Activated naive CD4-positive, alpha-beta T cell treated with anti-CD3 and anti-CD28 coated beads, Interleukin-2, amount 50 U/mL, for 24 hours (primary cell): ENCODE results near the gene TMEM256.

Experiments used
- H3K27ac Mint-ChIP-seq: one replicate; pipeline ENCODE4 v1.8.0; 2021; ENCODE audit warnings: mild to moderate bottlenecking, mixed read lengths
- H3K27me3 Mint-ChIP-seq: one replicate; pipeline ENCODE4 v1.8.0; 2021; ENCODE audit warnings: mixed read lengths
- H3K36me3 Mint-ChIP-seq: one replicate; pipeline ENCODE4 v1.8.0; 2021; ENCODE audit warnings: mixed read lengths
- H3K4me1 Mint-ChIP-seq: one replicate; pipeline ENCODE4 v1.8.0; 2021; ENCODE audit warnings: mixed read lengths
- H3K4me3 Mint-ChIP-seq: one replicate; pipeline ENCODE4 v1.8.0; 2021; ENCODE audit warnings: mild to moderate bottlenecking, mixed read lengths
- H3K9me3 Mint-ChIP-seq: one replicate; pipeline ENCODE4 v1.8.0; 2021; ENCODE audit warnings: mixed read lengths

TMEM256 gene

GRCh38 chr17:7436556-7437368, 32.9 kb upstream of the TMEM256 start:
- Mint-ChIP-seq H3K9me3 (no peaks in the 10 kb centered on the region), H3K27ac (peak overlapping the region; percentile 84), H3K36me3 (no peaks in the 10 kb centered on the region), H3K4me3 (peak overlapping the region; percentile 96), H3K4me1 (peaks cover 38% of the 10 kb centered on the region), H3K27me3 (peaks cover 10% of the 10 kb centered on the region)

GRCh38 chr17:7435676-7436555, 32.0 kb upstream of the TMEM256 start:
- no peaks in the 10 kb centered on the region for H3K36me3 Mint-ChIP-seq
- H3K9me3 Mint-ChIP-seq, result no peaks in the 10 kb centered on the region
- peak overlapping the region; percentile 95 for H3K27ac Mint-ChIP-seq
- H3K4me3 Mint-ChIP-seq, result peak overlapping the region; percentile 96
- peaks cover 7% of the 10 kb centered on the region for H3K27me3 Mint-ChIP-seq
- peaks cover 38% of the 10 kb centered on the region for H3K4me1 Mint-ChIP-seq

GRCh38 chr17:7432296-7432695, 28.4 kb upstream of the TMEM256 start:
- H3K36me3 Mint-ChIP-seq, result no peaks in the 10 kb centered on the region
- H3K27ac Mint-ChIP-seq, result peak overlapping the region; percentile 51
- no peaks in the 10 kb centered on the region for H3K27me3 Mint-ChIP-seq
- no peaks in the 10 kb centered on the region for H3K9me3 Mint-ChIP-seq
- H3K4me3 Mint-ChIP-seq, result no peak overlapping the region
- peaks cover 11% of the 10 kb centered on the region for H3K4me1 Mint-ChIP-seq

DNA sequence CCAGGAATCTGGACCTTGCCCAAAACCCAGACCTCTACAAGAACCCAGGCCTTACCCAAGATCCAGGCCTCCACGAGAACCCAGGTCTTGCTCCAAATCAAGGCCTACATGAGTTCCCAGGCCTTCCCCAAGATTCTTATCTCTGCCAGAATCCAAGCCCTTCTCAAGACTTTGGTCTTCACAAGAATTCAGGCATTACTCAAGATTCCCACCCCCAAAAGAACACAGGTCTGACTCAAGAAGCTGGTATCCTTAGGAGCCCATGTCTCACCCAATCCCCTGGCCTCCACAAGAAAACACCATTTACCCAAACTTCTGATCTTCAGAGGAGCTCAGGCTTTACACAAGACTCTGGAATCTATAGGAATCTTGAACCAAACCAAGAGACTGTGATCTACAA, 27.3 kb upstream of the TMEM256 start:
- Mint-ChIP-seq H3K36me3 (no peaks in the 10 kb centered on the region), H3K9me3 (no peaks in the 10 kb centered on the region), H3K27ac (no peak overlapping the region), H3K4me1 (peaks cover 3% of the 10 kb centered on the region), H3K4me3 (no peak overlapping the region), H3K27me3 (no peaks in the 10 kb centered on the region)

GRCh38 chr17:7429722-7430121, 25.8 kb upstream of the TMEM256 start:
- Mint-ChIP-seq H3K4me3 (no peak overlapping the region), H3K27me3 (no peaks in the 10 kb centered on the region), H3K4me1 (no peaks in the 10 kb centered on the region), H3K9me3 (no peaks in the 10 kb centered on the region), H3K36me3 (no peaks in the 10 kb centered on the region), H3K27ac (no peak overlapping the region)

GRCh38 chr17:7428557-7428956, 24.7 kb upstream of the TMEM256 start, which contains the start of gene SPEM3:
Gene SPEM3 (plus strand): TSS chr17:7428857. CDS start chr17:7428903, 46 bp downstream.
- Mint-ChIP-seq H3K4me3 (no peak within 1 kb of the TSS), H3K4me1 (no peaks in the 10 kb centered on the region), H3K27ac (peak within 1 kb of the TSS; percentile 27), H3K36me3 (no peaks in the 10 kb centered on the region), H3K27me3 (no peaks in the 10 kb centered on the region), H3K9me3 (no peaks in the 10 kb centered on the region)

- Mint-ChIP-seq H3K27me3 (no peaks in the 10 kb centered on the region), H3K9me3 (no peaks in the 10 kb centered on the region), H3K4me1 (no peaks in the 10 kb centered on the region), H3K36me3 (no peaks in the 10 kb centered on the region), H3K27ac (no peak overlapping the region), H3K4me3 (no peak overlapping the region)
Observed at GRCh38 chr17:7427549-7427948, 23.7 kb upstream of the TMEM256 start.

DNA sequence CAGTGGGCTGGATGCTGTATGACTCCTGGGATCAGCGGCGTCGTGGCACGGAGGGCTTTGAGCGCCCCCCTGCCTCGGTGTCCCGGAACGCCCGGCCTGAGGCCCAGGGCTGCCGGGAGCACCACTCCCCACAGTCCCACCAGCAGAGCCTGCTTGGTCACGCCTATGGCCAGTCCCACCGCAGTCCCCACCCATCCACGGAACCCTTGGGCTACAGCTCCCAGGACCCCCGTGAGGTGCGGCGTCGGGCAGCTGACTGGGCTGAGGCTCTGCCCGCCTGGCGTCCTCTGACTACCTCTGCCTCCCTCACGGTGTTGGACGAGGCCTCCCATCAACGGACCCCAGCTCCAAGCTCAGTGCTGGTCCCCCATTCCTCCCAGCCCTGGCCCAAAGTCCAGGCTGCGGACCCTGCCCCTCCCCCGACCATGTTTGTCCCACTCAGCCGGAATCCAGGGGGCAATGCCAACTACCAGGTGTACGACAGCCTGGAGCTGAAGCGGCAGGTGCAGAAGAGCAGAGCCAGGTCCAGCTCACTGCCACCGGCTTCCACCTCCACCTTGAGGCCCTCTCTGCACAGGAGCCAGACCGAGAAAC, 23.1 kb upstream of the TMEM256 start:
- H3K27me3 Mint-ChIP-seq, result no peaks in the 10 kb centered on the region
- H3K4me1 Mint-ChIP-seq, result no peaks in the 10 kb centered on the region
- H3K36me3 Mint-ChIP-seq, result no peaks in the 10 kb centered on the region
- H3K4me3 Mint-ChIP-seq, result no peak overlapping the region
- no peak overlapping the region for H3K27ac Mint-ChIP-seq
- H3K9me3 Mint-ChIP-seq, result no peaks in the 10 kb centered on the region

DNA sequence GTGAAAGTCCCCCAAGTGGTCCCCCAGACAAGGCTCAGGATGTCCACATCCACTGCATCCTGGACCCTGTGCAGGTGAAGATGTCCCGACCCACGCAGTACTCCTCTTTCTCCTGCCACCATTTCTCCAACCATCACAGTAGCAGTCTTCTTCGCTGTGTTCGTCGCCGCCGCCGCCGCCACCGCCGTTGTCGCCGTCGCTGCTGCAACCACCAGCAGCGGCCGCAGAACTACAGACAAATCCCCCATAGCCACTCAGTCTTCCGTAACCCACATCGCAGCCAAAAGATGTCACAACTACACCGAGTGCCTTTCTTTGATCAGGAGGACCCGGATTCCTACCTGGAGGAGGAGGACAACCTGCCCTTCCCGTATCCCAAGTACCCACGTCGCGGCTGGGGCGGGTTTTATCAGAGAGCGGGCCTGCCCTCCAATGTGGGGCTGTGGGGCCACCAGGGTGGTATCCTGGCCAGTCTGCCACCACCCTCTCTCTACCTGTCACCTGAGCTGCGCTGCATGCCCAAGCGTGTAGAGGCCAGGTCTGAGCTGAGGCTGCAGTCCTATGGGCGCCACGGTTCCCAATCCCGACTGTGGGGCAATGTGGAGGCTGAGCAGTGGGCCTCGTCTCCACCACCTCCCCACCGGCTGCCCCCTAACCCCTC, 22.4 kb upstream of the TMEM256 start:
- Mint-ChIP-seq H3K27ac (no peak overlapping the region), H3K4me3 (no peak overlapping the region), H3K27me3 (no peaks in the 10 kb centered on the region), H3K9me3 (no peaks in the 10 kb centered on the region), H3K36me3 (no peaks in the 10 kb centered on the region), H3K4me1 (no peaks in the 10 kb centered on the region)

DNA sequence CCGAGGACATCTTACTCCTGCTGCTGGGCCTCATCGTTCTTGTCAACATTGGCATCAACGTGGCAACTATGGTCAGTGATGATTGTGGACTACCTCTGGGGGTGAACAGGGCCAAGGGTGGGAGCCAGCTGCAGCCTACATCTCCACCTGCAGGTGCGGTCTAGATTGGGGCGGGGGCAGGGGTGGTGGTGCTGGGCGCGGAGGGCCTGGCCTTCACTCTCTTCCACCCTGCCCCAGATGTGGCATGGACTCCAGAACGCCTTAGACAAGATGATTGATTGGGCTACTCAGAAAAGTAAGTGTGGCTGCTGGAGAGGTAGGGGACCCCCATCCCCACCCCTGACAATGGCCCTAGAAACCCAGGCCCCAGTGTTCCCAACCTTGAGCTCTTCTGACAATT, 21.9 kb upstream of the TMEM256 start:
- Mint-ChIP-seq H3K4me1 (no peaks in the 10 kb centered on the region), H3K4me3 (no peak overlapping the region), H3K27me3 (no peaks in the 10 kb centered on the region), H3K36me3 (no peaks in the 10 kb centered on the region), H3K9me3 (no peaks in the 10 kb centered on the region), H3K27ac (no peak overlapping the region)

- H3K4me3 Mint-ChIP-seq, result no peak within 1 kb of the TSS
- H3K27ac Mint-ChIP-seq, result no peak within 1 kb of the TSS
- no peaks in the 10 kb centered on the region for H3K9me3 Mint-ChIP-seq
- H3K36me3 Mint-ChIP-seq, result no peaks in the 10 kb centered on the region
- no peaks in the 10 kb centered on the region for H3K4me1 Mint-ChIP-seq
- no peaks in the 10 kb centered on the region for H3K27me3 Mint-ChIP-seq
Observed at GRCh38 chr17:7425316-7425715, 21.4 kb upstream of the TMEM256 start, which contains the start of gene SPEM2. Gene SPEM2 (plus strand): TSS chr17:7425616. CDS start chr17:7425689, 73 bp downstream.

- H3K9me3 Mint-ChIP-seq, result no peaks in the 10 kb centered on the region
- no peaks in the 10 kb centered on the region for H3K36me3 Mint-ChIP-seq
- no peak overlapping the region for H3K4me3 Mint-ChIP-seq
- H3K27me3 Mint-ChIP-seq, result no peaks in the 10 kb centered on the region
- no peaks in the 10 kb centered on the region for H3K4me1 Mint-ChIP-seq
- no peak overlapping the region for H3K27ac Mint-ChIP-seq
Observed at GRCh38 chr17:7423679-7424078, 19.8 kb upstream of the TMEM256 start.

DNA sequence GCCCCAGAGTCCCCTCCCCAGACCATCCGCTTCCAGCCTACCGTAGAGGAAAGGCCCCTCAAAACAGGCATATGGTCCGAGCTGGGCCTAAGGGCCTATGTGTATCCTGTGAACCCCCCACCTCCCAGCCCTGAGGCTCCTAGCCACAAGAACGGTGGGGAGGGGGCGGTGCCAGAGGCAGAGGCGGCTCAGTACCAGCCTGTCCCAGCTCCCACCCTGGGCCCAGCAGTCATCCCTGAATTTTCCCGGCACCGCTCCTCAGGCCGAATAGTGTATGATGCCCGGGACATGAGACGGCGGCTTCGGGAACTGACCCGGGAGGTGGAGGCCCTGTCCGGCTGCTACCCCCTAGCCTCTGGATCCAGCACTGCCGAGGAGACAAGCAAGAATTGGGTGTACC, 17.3 kb upstream of the TMEM256 start:
- no peaks in the 10 kb centered on the region for H3K27me3 Mint-ChIP-seq
- no peaks in the 10 kb centered on the region for H3K9me3 Mint-ChIP-seq
- H3K27ac Mint-ChIP-seq, result no peak overlapping the region
- no peaks in the 10 kb centered on the region for H3K36me3 Mint-ChIP-seq
- H3K4me3 Mint-ChIP-seq, result no peak overlapping the region
- no peaks in the 10 kb centered on the region for H3K4me1 Mint-ChIP-seq

DNA sequence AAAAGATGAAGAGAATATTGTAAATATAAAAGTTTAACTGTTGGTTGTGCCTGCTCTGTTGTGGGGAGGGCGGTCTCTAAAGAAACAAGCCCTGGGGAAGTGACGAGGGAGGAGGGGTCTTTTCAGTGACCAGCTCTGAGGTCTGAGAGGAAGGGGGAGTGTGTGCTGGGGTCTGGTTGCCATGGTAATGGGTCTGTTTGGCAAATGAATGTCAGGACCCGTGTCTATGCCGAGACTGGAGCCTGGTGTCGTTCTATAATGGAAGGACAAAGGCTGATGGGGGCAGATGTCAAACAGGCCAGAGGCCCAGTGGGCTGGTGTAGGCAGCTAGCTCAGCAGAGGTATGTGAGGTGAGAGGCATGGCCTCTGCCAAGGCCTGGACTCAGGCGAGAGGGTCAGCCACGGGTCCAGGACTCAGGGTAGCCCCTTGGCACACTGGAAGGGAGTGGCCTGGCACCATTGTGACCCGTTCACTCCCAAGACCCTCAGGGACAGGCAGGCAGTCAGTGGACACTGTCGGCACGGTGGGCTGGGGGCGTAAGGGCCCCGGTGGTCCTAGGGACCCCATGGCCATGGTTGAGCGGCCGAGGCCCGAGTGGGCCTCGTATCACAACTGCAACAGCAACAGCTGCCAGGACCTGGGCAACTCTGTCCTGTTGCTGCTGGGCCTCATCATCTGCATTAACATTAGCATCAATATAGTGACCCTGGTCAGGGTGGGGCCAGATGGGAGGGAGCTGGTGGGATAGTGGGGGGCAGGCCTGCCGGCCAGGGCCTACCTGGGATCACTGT, 16.1 kb upstream of the TMEM256 start, which contains the start of gene SPEM1:
Gene SPEM1, plus strand, starts transcription at position 506 of the 792 bp plus-strand sequence. Its CDS starts 61 bp downstream, at position 567.
- no peak within 1 kb of the TSS for H3K4me3 Mint-ChIP-seq
- H3K27ac Mint-ChIP-seq, result no peak within 1 kb of the TSS
- H3K27me3 Mint-ChIP-seq, result no peaks in the 10 kb centered on the region
- no peaks in the 10 kb centered on the region for H3K36me3 Mint-ChIP-seq
- no peaks in the 10 kb centered on the region for H3K9me3 Mint-ChIP-seq
- H3K4me1 Mint-ChIP-seq, result no peaks in the 10 kb centered on the region
